DOHH2 (cell line): ENCODE results near the gene CCHCR1.

Experiments
- H3F3A ChIP-seq: fragments of 200-600 bp; sonication (generic), shearing (Covaris generic); 2 replicates; pipeline ENCODE4 v1.6.0; 2016; ENCODE audit warnings: antibody characterized with exemption, mild to moderate bottlenecking; ENCODE audit not compliant: control insufficient read depth, insufficient read depth
- H3K27ac ChIP-seq: fragments of 200-600 bp; sonication (generic); 2 replicates; pipeline ENCODE4 v1.5.1; 2014; ENCODE audit warnings: low read depth, mild to moderate bottlenecking, low read length, moderate library complexity
- H3K27me3 ChIP-seq: fragments of 200-600 bp; sonication (generic); 2 replicates; pipeline ENCODE4 v1.6.1; 2014; ENCODE audit warnings: mild to moderate bottlenecking, low read length, mixed read lengths; ENCODE audit not compliant: control insufficient read depth
- H3K36me3 ChIP-seq: fragments of 200-600 bp; sonication (generic); 2 replicates; pipeline ENCODE4 v1.6.1; 2014; ENCODE audit warnings: mild to moderate bottlenecking, low read length, moderate library complexity, mixed read lengths; ENCODE audit not compliant: control insufficient read depth
- H3K4me1 ChIP-seq: fragments of 200-600 bp; sonication (generic); 2 replicates; pipeline ENCODE4 v1.6.1; 2014; ENCODE audit warnings: mild to moderate bottlenecking, low read length, mixed read lengths; ENCODE audit not compliant: control insufficient read depth
- H3K4me2 ChIP-seq: fragments of 200-600 bp; sonication (generic); 2 replicates; pipeline ENCODE4 v1.6.0; 2014; ENCODE audit warnings: mild to moderate bottlenecking, low read length, moderate library complexity
- H3K4me3 ChIP-seq: fragments of 200-600 bp; sonication (generic); 2 replicates; pipeline ENCODE4 v1.5.1; 2014; ENCODE audit warnings: mild to moderate bottlenecking, low read length, mixed read lengths
- H3K79me2 ChIP-seq: fragments of 200-600 bp; sonication (generic); 2 replicates; pipeline ENCODE4 v1.6.1; 2014; ENCODE audit warnings: mild to moderate bottlenecking, low read length, mixed read lengths; ENCODE audit not compliant: control insufficient read depth
- H3K9me2 ChIP-seq: fragments of 200-600 bp; sonication (generic); replicated peaks from 2 replicates; pipeline ENCODE4 v1.6.1; 2014; ENCODE audit warnings: mild to moderate bottlenecking, low read length, mixed read lengths; ENCODE audit not compliant: control insufficient read depth
- H3K9me3 ChIP-seq: fragments of 200-600 bp; sonication (generic); 2 replicates; pipeline ENCODE4 v1.6.1; 2014; ENCODE audit warnings: antibody characterized with exemption, low read length, mixed read lengths; ENCODE audit not compliant: control insufficient read depth, insufficient read depth
- H4K20me1 ChIP-seq: fragments of 200-600 bp; sonication (generic); 2 replicates; pipeline ENCODE4 v1.6.0; 2014; ENCODE audit warnings: low read depth, mild to moderate bottlenecking, antibody characterized with exemption, low read length, moderate library complexity; ENCODE audit not compliant: control insufficient read depth, insufficient read depth
- EZH2phosphoT487 ChIP-seq: fragments of 200-600 bp; sonication (generic); IDR thresholded peaks from 2 replicates; pipeline ENCODE4 v1.6.1; 2017; ENCODE audit warnings: borderline replicate concordance, mild to moderate bottlenecking, antibody characterized with exemption, low read length, moderate library complexity, mixed read lengths
- TF ChIP-seq, protein P1 (sequence below): fragments of 200-600 bp; sonication (generic); IDR thresholded peaks from one replicate; pipeline ENCODE4 v1.5.1; 2014; ENCODE audit warnings: antibody characterized with exemption, mild to moderate bottlenecking, low read depth, low read length; ENCODE audit not compliant: poor library complexity, severe bottlenecking

CCHCR1 gene

DNA sequence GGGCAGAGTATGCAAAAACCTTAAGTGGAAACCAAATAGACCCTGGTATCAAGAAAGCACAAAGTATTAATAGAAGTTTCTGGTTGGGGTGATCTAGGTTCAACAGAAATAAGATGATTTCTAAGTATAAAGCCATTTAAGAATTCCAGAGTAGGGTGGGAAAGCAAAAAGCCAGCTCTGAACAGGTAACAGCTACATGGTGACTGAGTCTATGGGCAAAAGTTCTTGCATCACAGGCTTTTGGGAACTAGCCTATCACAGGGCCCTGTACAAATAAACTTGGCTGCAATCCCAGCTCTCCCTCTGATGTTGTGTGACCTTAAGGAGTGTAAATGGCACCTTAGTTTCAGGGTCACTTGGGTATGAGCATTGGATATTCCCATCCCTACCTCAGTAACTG, 6.3 kb upstream of the CCHCR1 start:
- H3F3A ChIP-seq = 0 out of 2 replicates have a peak, but pooled peaks cover under 1% of the 10 kb centered on the region
- H3K79me2 ChIP-seq = peaks cover 32% of the 10 kb centered on the region
- peaks cover 49% of the 10 kb centered on the region for H3K36me3 ChIP-seq
- H3K9me2 ChIP-seq = no peaks in the 10 kb centered on the region
- no peak overlapping the region for H3K4me3 ChIP-seq
- H3K4me2 ChIP-seq = no peak overlapping the region
- H3K4me1 ChIP-seq = peaks cover 38% of the 10 kb centered on the region
- no peaks in the 10 kb centered on the region for H3K27me3 ChIP-seq
- TF ChIP-seq EZH2phosphoT487 = no peak
- 0 out of 2 replicates have a peak, but pooled peaks cover 5% of the 10 kb centered on the region for H4K20me1 ChIP-seq
- H3K27ac ChIP-seq = no peak overlapping the region
- no peaks in the 10 kb centered on the region for H3K9me3 ChIP-seq

DNA sequence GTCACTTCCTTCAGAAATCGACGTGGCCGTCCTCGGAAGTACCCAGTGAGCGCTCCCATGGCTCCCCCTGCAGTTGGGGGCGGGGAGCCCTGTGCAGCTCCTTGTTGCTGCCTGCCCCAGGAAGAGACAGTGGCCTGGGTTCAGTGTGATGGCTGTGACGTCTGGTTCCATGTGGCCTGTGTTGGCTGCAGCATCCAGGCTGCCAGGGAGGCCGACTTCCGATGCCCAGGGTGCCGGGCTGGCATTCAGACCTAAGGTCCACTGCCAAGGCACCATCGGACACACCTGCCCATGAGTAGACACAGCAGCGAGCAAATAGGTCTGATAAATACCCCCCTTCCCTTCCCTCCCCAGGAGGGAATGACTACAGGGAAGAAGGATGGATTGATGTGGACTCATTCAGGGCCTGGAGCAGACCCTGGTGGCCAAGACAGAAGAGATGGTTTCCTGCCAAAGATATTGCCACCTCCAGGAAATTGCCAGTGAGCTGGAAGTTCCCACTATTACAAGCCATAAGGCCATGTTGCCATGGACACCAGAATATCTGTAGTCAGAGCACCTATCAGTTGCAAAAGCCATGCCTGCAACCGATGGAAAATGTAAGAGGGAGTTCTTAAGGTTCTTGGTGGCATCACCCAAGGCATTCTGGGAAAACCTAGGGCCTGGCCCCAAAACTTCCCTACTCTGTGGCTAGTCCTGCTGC, 5.0 kb upstream of the CCHCR1 start:
- Histone ChIP-seq H4K20me1 (0 out of 2 replicates have a peak, but pooled peaks cover 5% of the 10 kb centered on the region), H3K4me1 (peaks cover 38% of the 10 kb centered on the region), H3K9me2 (no peaks in the 10 kb centered on the region), H3K4me2 (no peak overlapping the region), H3K27me3 (no peaks in the 10 kb centered on the region), H3K36me3 (peaks cover 50% of the 10 kb centered on the region), H3F3A (0 out of 2 replicates have a peak, but pooled peaks cover 2% of the 10 kb centered on the region), H3K9me3 (no peaks in the 10 kb centered on the region), H3K79me2 (peaks cover 37% of the 10 kb centered on the region), H3K4me3 (no peak overlapping the region), H3K27ac (no peak overlapping the region)
- TF ChIP-seq, protein P1, sequence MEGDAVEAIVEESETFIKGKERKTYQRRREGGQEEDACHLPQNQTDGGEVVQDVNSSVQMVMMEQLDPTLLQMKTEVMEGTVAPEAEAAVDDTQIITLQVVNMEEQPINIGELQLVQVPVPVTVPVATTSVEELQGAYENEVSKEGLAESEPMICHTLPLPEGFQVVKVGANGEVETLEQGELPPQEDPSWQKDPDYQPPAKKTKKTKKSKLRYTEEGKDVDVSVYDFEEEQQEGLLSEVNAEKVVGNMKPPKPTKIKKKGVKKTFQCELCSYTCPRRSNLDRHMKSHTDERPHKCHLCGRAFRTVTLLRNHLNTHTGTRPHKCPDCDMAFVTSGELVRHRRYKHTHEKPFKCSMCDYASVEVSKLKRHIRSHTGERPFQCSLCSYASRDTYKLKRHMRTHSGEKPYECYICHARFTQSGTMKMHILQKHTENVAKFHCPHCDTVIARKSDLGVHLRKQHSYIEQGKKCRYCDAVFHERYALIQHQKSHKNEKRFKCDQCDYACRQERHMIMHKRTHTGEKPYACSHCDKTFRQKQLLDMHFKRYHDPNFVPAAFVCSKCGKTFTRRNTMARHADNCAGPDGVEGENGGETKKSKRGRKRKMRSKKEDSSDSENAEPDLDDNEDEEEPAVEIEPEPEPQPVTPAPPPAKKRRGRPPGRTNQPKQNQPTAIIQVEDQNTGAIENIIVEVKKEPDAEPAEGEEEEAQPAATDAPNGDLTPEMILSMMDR = no peak
- no peak for TF ChIP-seq EZH2phosphoT487

DNA sequence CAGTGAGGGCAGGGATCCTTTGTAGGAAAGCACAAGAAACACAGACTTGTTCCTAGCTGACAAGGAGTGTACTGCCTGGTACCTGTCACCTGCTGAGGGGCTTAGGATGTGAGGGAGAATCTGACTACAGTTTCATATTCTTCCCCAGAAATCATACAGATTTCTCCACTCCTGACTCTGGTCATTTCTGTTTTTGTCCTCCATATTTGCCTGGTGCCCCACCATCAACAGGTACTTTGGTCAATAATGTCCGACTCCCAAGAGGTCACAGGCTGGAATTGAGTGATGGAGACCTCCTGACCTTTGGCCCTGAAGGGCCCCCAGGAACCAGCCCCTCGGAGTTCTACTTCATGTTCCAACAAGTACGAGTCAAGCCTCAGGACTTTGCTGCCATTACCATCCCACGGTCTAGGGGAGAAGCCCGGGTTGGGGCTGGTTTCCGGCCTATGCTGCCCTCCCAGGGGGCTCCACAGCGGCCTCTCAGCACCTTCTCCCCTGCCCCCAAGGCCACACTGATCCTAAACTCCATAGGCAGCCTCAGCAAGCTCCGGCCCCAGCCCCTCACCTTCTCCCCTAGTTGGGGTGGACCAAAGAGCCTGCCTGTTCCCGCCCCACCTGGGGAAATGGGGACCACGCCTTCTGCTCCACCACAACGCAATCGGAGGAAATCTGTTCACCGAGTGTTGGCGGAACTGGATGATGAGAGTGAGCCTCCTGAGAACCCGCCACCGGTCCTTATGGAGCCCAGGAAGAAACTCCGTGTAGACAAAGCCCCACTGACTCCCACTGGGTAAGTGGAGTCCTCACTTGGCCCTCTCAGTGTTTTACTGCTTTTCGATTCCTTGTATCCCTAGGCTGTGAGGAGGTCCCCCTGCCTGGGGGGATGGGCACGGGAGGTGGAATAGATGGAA, 3.9 kb upstream of the CCHCR1 start:
- peaks cover 47% of the 10 kb centered on the region for H3K79me2 ChIP-seq

More for the DNA sequence above, 3.9 kb upstream of the CCHCR1 start:
- H3K4me1 ChIP-seq = peaks cover 48% of the 10 kb centered on the region
- H3K9me3 ChIP-seq = no peaks in the 10 kb centered on the region
- H3K36me3 ChIP-seq = peaks cover 54% of the 10 kb centered on the region
- no peaks in the 10 kb centered on the region for H3K9me2 ChIP-seq
- H3K4me3 ChIP-seq = no peak overlapping the region
- no peak for TF ChIP-seq EZH2phosphoT487
- TF ChIP-seq, protein P1 = no peak
- H3K27ac ChIP-seq = no peak overlapping the region
- no peaks in the 10 kb centered on the region for H3K27me3 ChIP-seq
- H4K20me1 ChIP-seq = 0 out of 2 replicates have a peak, but pooled peaks cover 5% of the 10 kb centered on the region
- H3F3A ChIP-seq = 0 out of 2 replicates have a peak, but pooled peaks cover 2% of the 10 kb centered on the region
- H3K4me2 ChIP-seq = no peak overlapping the region
